Caco-2 (cell line): ENCODE results near the gene CDH11. TPM values are rescaled to one million over a fixed set of nuclear protein-coding genes. Genes with fewer than 3 reads are reported as not detected.

Experiments used
- BruUV-seq: library from RNA; stranded (reverse); fragments of 400-500 nt; replicated peaks from 2 replicates; lab custom pipeline; 2021; lab: Mats Ljungman, UMichigan
- CTCF ChIA-PET: fragments of 300-600 bp; sonication (Branson Sonifier 250); formaldehyde crosslinking; loops from one replicate; lab custom pipeline; 2022; ENCODE audit warnings: antibody characterized with exemption; lab: Charles Lee
- POLR2A ChIA-PET: fragments of 300-600 bp; sonication (Branson Sonifier 250); formaldehyde crosslinking; loops from one replicate; lab custom pipeline; 2022; ENCODE audit warnings: antibody characterized with exemption; lab: Charles Lee
- DNase-seq, 2 experiments: peaks; one replicate each; pipeline versions ENCODE4 v3.0.0 to v3.0.0-alpha.2; 2020 to 2022
- H3K27me3 ChIP-seq: replicated peaks from 2 replicates; pipeline ENCODE4 v1.6.0; 2011; ENCODE audit warnings: low read length; ENCODE audit not compliant: control insufficient read depth, insufficient read depth
- H3K36me3 ChIP-seq: 2 replicates; pipeline ENCODE4 v1.5.1; 2011; ENCODE audit warnings: low read length; ENCODE audit not compliant: control insufficient read depth, insufficient read depth
- H3K4me1 ChIP-seq: fragments of 250-450 bp; sonication (Bioruptor Pico); 2 replicates; pipeline ENCODE4 v1.5.1; 2020; ENCODE audit warnings: mild to moderate bottlenecking
- H3K4me3 ChIP-seq: 2 replicates; pipeline ENCODE4 v1.5.1; 2011; ENCODE audit warnings: low read depth, mild to moderate bottlenecking, control low read depth, low read length
- H3K9me3 ChIP-seq: fragments of 250-450 bp; sonication (Bioruptor Pico); 2 replicates; pipeline ENCODE4 v1.5.1; 2020; ENCODE audit warnings: mild to moderate bottlenecking, moderate library complexity
- H3K27ac Mint-ChIP-seq: one replicate; pipeline ENCODE4 v1.8.0; 2022; ENCODE audit warnings: mixed read lengths; ENCODE audit not compliant: unreplicated experiment
- H3K27me3 Mint-ChIP-seq: one replicate; pipeline ENCODE4 v1.8.0; 2022; ENCODE audit warnings: mixed read lengths; ENCODE audit not compliant: insufficient read depth, unreplicated experiment
- H3K36me3 Mint-ChIP-seq: one replicate; pipeline ENCODE4 v1.8.0; 2022; ENCODE audit warnings: mild to moderate bottlenecking, mixed read lengths; ENCODE audit not compliant: insufficient read depth, unreplicated experiment
- H3K4me1 Mint-ChIP-seq: one replicate; pipeline ENCODE4 v1.8.0; 2022; ENCODE audit warnings: low read depth, mixed read lengths; ENCODE audit not compliant: unreplicated experiment
- H3K4me3 Mint-ChIP-seq: one replicate; pipeline ENCODE4 v1.8.0; 2022; ENCODE audit warnings: mild to moderate bottlenecking, moderate library complexity, mixed read lengths; ENCODE audit not compliant: unreplicated experiment
- H3K9me3 Mint-ChIP-seq: one replicate; pipeline ENCODE4 v1.8.0; 2022; ENCODE audit warnings: mixed read lengths; ENCODE audit not compliant: unreplicated experiment
- intact Hi-C: fragments of 100-400 bp; cut with micrococcal nuclease; formaldehyde crosslinking; loops from one replicate; pipeline ENCODE4 v1.10.0; 2022; ENCODE audit not compliant: unreplicated experiment
- total RNA-seq: library from RNA; stranded (reverse); gene quantifications from 2 replicates; pipeline ENCODE4 v1.2.3, GENCODE V29; 2022
- TF ChIP-seq, protein P1 (sequence below), 2 experiments: fragments of 200-600 bp in 1 of 2; IDR thresholded peaks; 1 replicate in 1 of 2; 2 replicates in 1 of 2; pipeline versions ENCODE4 v1.5.1 to v1.8.0; 2011 to 2022; ENCODE audit warnings: antibody characterized with exemption in 1 of 2, control low read depth in 1 of 2, inconsistent platforms in 1 of 2, low read depth in 1 of 2, low read length in 1 of 2, mild to moderate bottlenecking in 1 of 2, moderate library complexity in 1 of 2; ENCODE audit not compliant: insufficient read depth in 1 of 2, severe bottlenecking in 1 of 2, unreplicated experiment in 1 of 2

The CDH11 gene
- total RNA-seq, 1 experiment from 2014 or later: not detected

DNA sequence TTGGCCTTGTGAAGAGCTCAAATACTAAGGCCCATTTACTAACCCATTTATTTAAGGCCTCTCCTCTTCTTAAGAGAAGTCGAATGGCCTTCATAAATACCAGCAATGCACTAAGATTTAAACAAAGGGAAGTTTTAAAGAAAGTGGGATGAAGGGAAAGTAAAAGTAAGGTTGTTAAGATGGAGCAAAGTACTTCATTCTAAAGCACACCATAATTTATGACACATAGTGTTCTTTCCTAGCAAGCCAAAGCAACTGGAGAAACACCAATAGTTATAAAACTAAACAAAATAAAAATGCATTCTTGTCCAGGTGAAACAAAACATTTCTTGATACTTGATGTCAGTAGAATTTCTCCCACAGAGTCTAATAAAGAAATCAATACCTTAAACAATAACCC is 27.9 kb downstream of the CDH11 start:
- no peak for DNase-seq
- BruUV-seq: no TSS peak
- Mint-ChIP-seq H3K9me3 (no peaks in the 10 kb centered on the region), H3K4me1 (no peaks in the 10 kb centered on the region), H3K4me3 (no peak overlapping the region), H3K27ac (no peak overlapping the region), H3K27me3 (peaks cover under 1% of the 10 kb centered on the region), H3K36me3 (no peaks in the 10 kb centered on the region)
- H3K27me3 ChIP-seq: no peaks in the 10 kb centered on the region
- H3K4me1 ChIP-seq: no peaks in the 10 kb centered on the region
- ChIA-PET POLR2A (no interaction called here), CTCF (no interaction called here)
- H3K9me3 ChIP-seq: no peaks in the 10 kb centered on the region
- intact Hi-C loops: no loop called here
- H3K36me3 ChIP-seq: no peaks in the 10 kb centered on the region
- H3K4me3 ChIP-seq: no peak overlapping the region
- TF ChIP-seq, protein P1, sequence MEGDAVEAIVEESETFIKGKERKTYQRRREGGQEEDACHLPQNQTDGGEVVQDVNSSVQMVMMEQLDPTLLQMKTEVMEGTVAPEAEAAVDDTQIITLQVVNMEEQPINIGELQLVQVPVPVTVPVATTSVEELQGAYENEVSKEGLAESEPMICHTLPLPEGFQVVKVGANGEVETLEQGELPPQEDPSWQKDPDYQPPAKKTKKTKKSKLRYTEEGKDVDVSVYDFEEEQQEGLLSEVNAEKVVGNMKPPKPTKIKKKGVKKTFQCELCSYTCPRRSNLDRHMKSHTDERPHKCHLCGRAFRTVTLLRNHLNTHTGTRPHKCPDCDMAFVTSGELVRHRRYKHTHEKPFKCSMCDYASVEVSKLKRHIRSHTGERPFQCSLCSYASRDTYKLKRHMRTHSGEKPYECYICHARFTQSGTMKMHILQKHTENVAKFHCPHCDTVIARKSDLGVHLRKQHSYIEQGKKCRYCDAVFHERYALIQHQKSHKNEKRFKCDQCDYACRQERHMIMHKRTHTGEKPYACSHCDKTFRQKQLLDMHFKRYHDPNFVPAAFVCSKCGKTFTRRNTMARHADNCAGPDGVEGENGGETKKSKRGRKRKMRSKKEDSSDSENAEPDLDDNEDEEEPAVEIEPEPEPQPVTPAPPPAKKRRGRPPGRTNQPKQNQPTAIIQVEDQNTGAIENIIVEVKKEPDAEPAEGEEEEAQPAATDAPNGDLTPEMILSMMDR (IDR thresholded peaks at IDR 0.05; ENCODE audit: insufficient read depth in 1 of 2, low read depth in 1 of 2, low read length in 1 of 2, severe bottlenecking in 1 of 2, unreplicated experiment in 1 of 2): no peak

DNA sequence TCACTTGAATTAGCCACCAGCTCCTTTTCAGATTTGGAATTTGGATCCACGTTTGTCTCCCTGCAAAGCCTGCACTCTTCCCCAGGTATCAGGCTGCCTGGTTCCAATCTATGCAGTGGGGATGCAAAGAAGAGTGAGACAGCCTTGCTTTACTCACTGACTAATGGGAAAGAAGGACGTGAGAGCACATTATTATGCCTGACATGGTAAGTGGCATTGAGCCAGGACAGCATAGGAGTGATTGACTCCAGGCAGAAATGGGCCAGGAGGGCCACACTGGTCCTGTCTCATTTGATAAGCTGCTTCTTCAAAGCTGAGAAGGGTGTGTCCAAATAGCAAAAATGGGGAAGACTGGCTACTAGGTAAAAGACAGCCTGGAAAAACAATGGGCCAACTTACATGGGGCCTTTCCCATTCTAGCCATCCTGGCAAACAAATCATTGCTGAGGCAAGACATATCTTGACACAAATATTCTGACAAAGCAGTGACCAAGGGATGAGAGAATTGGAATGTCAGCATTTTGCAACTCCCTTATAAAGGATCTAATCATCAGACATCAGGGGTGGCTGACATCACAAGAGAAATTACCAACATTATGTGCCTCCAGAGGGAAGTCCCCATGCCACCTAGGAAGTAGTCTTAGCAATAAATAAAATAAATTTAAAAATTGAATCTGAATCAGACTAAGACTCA is 38.6 kb downstream of the CDH11 start:
- Mint-ChIP-seq H3K4me1 (no peaks in the 10 kb centered on the region), H3K36me3 (no peaks in the 10 kb centered on the region), H3K27ac (no peak overlapping the region), H3K27me3 (peaks cover 6% of the 10 kb centered on the region), H3K4me3 (no peak overlapping the region), H3K9me3 (no peaks in the 10 kb centered on the region)
- no TSS peak for BruUV-seq
- TF ChIP-seq, protein P1 (IDR thresholded peaks at IDR 0.05; ENCODE audit: insufficient read depth in 1 of 2, low read depth in 1 of 2, low read length in 1 of 2, severe bottlenecking in 1 of 2, unreplicated experiment in 1 of 2): no peak
- Histone ChIP-seq H3K36me3 (no peaks in the 10 kb centered on the region), H3K4me1 (no peaks in the 10 kb centered on the region), H3K9me3 (no peaks in the 10 kb centered on the region), H3K4me3 (no peak overlapping the region), H3K27me3 (no peaks in the 10 kb centered on the region)
- CTCF ChIA-PET: no interaction called here
- DNase-seq: no peak
- intact Hi-C loops: no loop called here
- POLR2A ChIA-PET: no interaction called here

DNA sequence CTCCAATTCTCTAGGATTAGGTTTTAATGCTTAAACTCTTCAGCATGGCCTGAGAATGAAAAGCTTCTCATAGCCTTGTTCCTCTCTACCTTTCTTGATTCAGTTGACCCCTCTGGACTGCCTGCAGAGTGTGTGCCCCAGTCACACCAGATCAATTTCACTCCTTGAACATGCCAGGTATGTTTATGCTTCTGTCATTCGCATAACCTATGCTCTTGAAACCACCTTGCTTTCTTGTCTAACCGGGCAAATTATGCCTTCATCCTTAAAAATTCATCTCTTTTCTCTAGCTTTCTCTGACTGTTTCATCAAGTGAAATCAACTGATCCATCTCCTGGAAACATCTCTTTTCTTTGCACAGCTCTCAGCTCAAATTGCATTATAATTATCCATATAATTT is 42.3 kb downstream of the CDH11 start:
- H3K9me3 Mint-ChIP-seq: no peaks in the 10 kb centered on the region
- no peak for DNase-seq
- H3K9me3 ChIP-seq: no peaks in the 10 kb centered on the region
- TF ChIP-seq, protein P1 (IDR thresholded peaks at IDR 0.05; ENCODE audit: insufficient read depth in 1 of 2, low read depth in 1 of 2, low read length in 1 of 2, severe bottlenecking in 1 of 2, unreplicated experiment in 1 of 2): no peak
- no peaks in the 10 kb centered on the region for H3K4me1 ChIP-seq
- H3K4me3 ChIP-seq: no peak overlapping the region
- H3K4me3 Mint-ChIP-seq: no peak overlapping the region
- H3K27me3 ChIP-seq: no peaks in the 10 kb centered on the region; the same call in 1 of the 2 replicates
- H3K36me3 Mint-ChIP-seq: no peaks in the 10 kb centered on the region
- H3K27me3 Mint-ChIP-seq: peaks cover 4% of the 10 kb centered on the region
- H3K27ac Mint-ChIP-seq: no peak overlapping the region
- CTCF ChIA-PET: no interaction called here
- POLR2A ChIA-PET: no interaction called here
- intact Hi-C loops: no loop called here
- no peaks in the 10 kb centered on the region for H3K36me3 ChIP-seq
- H3K4me1 Mint-ChIP-seq: no peaks in the 10 kb centered on the region
- BruUV-seq: no TSS peak
